H1 (cell line): ENCODE measurements around the gene PHACTR2. TPM values are rescaled to one million over a fixed set of nuclear protein-coding genes. Genes with fewer than 3 reads are reported as not detected.

Source experiments
- CTCF ChIA-PET: fragments of 300-600 bp; sonication (Branson Sonifier 250); formaldehyde crosslinking; loops from one replicate; lab custom pipeline; 2021; ENCODE audit not compliant: partially characterized antibody; lab: Charles Lee
- POLR2A ChIA-PET: fragments of 300-600 bp; sonication (Branson Sonifier 250); formaldehyde crosslinking; loops from one replicate; lab custom pipeline; 2021; ENCODE audit warnings: inconsistent platforms; ENCODE audit not compliant: partially characterized antibody; lab: Charles Lee
- DNase-seq, 2 experiments: peaks; one replicate each; pipeline versions ENCODE4 v3.0.0 to v3.0.0-alpha.2; 2010 to 2022; ENCODE audit warnings: low spot score in 2 of 2, low read depth in 1 of 2, mixed read lengths in 1 of 2
- FAIRE-seq: peaks from 2 replicates; lab custom pipeline; 2011; peaks lifted over from hg19 to GRCh38; lab: Jason Lieb, UNC
- H2AFZ ChIP-seq: 2 replicates; pipeline ENCODE4 v1.8.1; 2012; ENCODE audit warnings: low read length, inconsistent platforms
- H2AK5ac ChIP-seq: 2 replicates; pipeline ENCODE4 v1.6.1; 2013; ENCODE audit warnings: low read depth, low read length
- H2BK120ac ChIP-seq: replicated peaks from 2 replicates; pipeline ENCODE3; 2013; ENCODE audit warnings: low read depth, low read length, inconsistent platforms
- H2BK12ac ChIP-seq: 2 replicates; pipeline ENCODE4 v1.6.1; 2013; ENCODE audit warnings: low read depth, low read length
- H2BK15ac ChIP-seq: 2 replicates; pipeline ENCODE4 v1.6.1; 2013; ENCODE audit warnings: low read length
- H2BK20ac ChIP-seq: 2 replicates; pipeline ENCODE4 v1.6.1; 2013; ENCODE audit warnings: low read length
- H2BK5ac ChIP-seq: 2 replicates; pipeline ENCODE4 v1.6.1; 2013; ENCODE audit warnings: low read depth, low read length
- H3K14ac ChIP-seq: 2 replicates; pipeline ENCODE4 v1.6.1; 2013; ENCODE audit warnings: inconsistent platforms; ENCODE audit not compliant: insufficient read length
- H3K18ac ChIP-seq: 2 replicates; pipeline ENCODE4 v1.6.1; 2013; ENCODE audit warnings: low read length; ENCODE audit errors: extremely low read depth
- H3K23ac ChIP-seq: 2 replicates; pipeline ENCODE4 v1.6.1; 2013; ENCODE audit warnings: inconsistent platforms; ENCODE audit not compliant: insufficient read length
- H3K23me2 ChIP-seq: 2 replicates; pipeline ENCODE4 v1.6.1; 2013; ENCODE audit warnings: low read depth, low read length
- H3K27ac ChIP-seq: 2 replicates; pipeline ENCODE4 v1.6.1; 2011; ENCODE audit warnings: low read depth, low read length, inconsistent platforms
- H3K27me3 ChIP-seq, 4 experiments: replicated peaks in 1 of 4; 1 replicate in 1 of 4; 2 replicates in 3 of 4; pipeline versions ENCODE4 v1.6.1 to v1.8.1; 2011 to 2013; ENCODE audit warnings: low read length in 3 of 4, mild to moderate bottlenecking in 3 of 4, inconsistent platforms in 2 of 4, mixed read lengths in 2 of 4, moderate library complexity in 1 of 4; ENCODE audit not compliant: control insufficient read depth in 3 of 4, insufficient read depth in 3 of 4; ENCODE audit errors: extremely low read depth in 1 of 4
- H3K36me3 ChIP-seq, 4 experiments: 2 replicates each; pipeline versions ENCODE4 v1.6.1 to v1.8.1; 2011 to 2013; ENCODE audit warnings: mild to moderate bottlenecking in 4 of 4, low read length in 3 of 4, moderate library complexity in 2 of 4, control low read depth in 1 of 4, inconsistent platforms in 1 of 4; ENCODE audit not compliant: insufficient read depth in 4 of 4, control insufficient read depth in 2 of 4
- H3K4ac ChIP-seq: replicated peaks from 2 replicates; pipeline ENCODE3; 2013; ENCODE audit warnings: low read length, low read depth, mixed read lengths, inconsistent platforms; ENCODE audit not compliant: insufficient read length
- H3K4me1 ChIP-seq, 4 experiments: replicated peaks in 1 of 4; 1 replicate in 1 of 4; 2 replicates in 3 of 4; pipeline versions ENCODE4 v1.6.1 to v1.8.1; 2011 to 2013; ENCODE audit warnings: low read length in 3 of 4, inconsistent platforms in 2 of 4, mixed read lengths in 1 of 4; ENCODE audit not compliant: insufficient read depth in 4 of 4, control insufficient read depth in 3 of 4
- H3K4me2 ChIP-seq, 2 experiments: 2 replicates each; pipeline versions ENCODE4 v1.6.1 to v1.8.1; 2011 to 2013; ENCODE audit warnings: low read depth in 2 of 2, low read length in 2 of 2, control low read depth in 1 of 2, inconsistent platforms in 1 of 2, mild to moderate bottlenecking in 1 of 2; ENCODE audit not compliant: insufficient read depth in 1 of 2
- H3K4me3 ChIP-seq, 4 experiments: fragments of 200-600, 300-600 bp in 1 of 4; sonication (generic), shearing (Covaris generic), sonication (Bioruptor Twin) in 1 of 4; 2 replicates each; pipeline versions ENCODE4 v1.5.1 to v1.8.1; 2011 to 2016; ENCODE audit warnings: low read length in 4 of 4, low read depth in 3 of 4, control low read depth in 2 of 4, inconsistent platforms in 2 of 4, mild to moderate bottlenecking in 2 of 4, mixed read lengths in 1 of 4, moderate library complexity in 1 of 4; ENCODE audit not compliant: insufficient read depth in 2 of 4; ENCODE audit errors: extremely low read depth in 1 of 4
- H3K56ac ChIP-seq: replicated peaks from 2 replicates; pipeline ENCODE3; 2013; ENCODE audit warnings: low read depth, mild to moderate bottlenecking, mixed read lengths, low read length, inconsistent platforms; ENCODE audit not compliant: insufficient read length
- H3K79me1 ChIP-seq: 2 replicates; pipeline ENCODE4 v1.6.1; 2013; ENCODE audit warnings: low read depth, low read length, control low read depth
- H3K79me2 ChIP-seq, 2 experiments: 2 replicates each; pipeline versions ENCODE4 v1.6.1 to v1.8.1; 2012 to 2013; ENCODE audit warnings: low read length in 2 of 2, mild to moderate bottlenecking in 2 of 2, inconsistent platforms in 1 of 2; ENCODE audit not compliant: insufficient read depth in 2 of 2, control insufficient read depth in 1 of 2
- H3K9ac ChIP-seq, 4 experiments: replicated peaks in 1 of 4; 1 replicate in 1 of 4; 2 replicates in 3 of 4; pipeline versions ENCODE4 v1.6.1 to v1.8.1; 2011 to 2013; ENCODE audit warnings: low read depth in 3 of 4, low read length in 3 of 4, control low read depth in 2 of 4, mild to moderate bottlenecking in 2 of 4, moderate library complexity in 2 of 4, inconsistent platforms in 1 of 4; ENCODE audit errors: extremely low read depth in 1 of 4
- H3K9me3 ChIP-seq, 2 experiments: 2 replicates each; pipeline versions ENCODE4 v1.6.1 to v1.8.1; 2012 to 2013; ENCODE audit warnings: mild to moderate bottlenecking in 2 of 2, moderate library complexity in 2 of 2, control low read depth in 1 of 2, inconsistent platforms in 1 of 2, low read depth in 1 of 2, low read length in 1 of 2, mixed read lengths in 1 of 2; ENCODE audit not compliant: insufficient read depth in 2 of 2
- H4K20me1 ChIP-seq, 2 experiments: replicated peaks in 1 of 2; 2 replicates each; pipeline versions ENCODE3 to v1.8.1; 2011 to 2013; ENCODE audit warnings: inconsistent platforms in 2 of 2, low read length in 2 of 2, mild to moderate bottlenecking in 1 of 2; ENCODE audit not compliant: insufficient read depth in 2 of 2, control insufficient read depth in 1 of 2
- H4K5ac ChIP-seq: 2 replicates; pipeline ENCODE4 v1.6.1; 2013; ENCODE audit warnings: low read length, low read depth, mixed read lengths, inconsistent platforms; ENCODE audit not compliant: insufficient read length
- H4K8ac ChIP-seq: 2 replicates; pipeline ENCODE4 v1.8.0; 2013; ENCODE audit warnings: mild to moderate bottlenecking, moderate library complexity, low read length, inconsistent platforms; ENCODE audit not compliant: insufficient read depth; ENCODE audit errors: extremely low read depth
- H4K91ac ChIP-seq: replicated peaks from 2 replicates; pipeline ENCODE3; 2013; ENCODE audit warnings: low read length, mixed read lengths, inconsistent platforms; ENCODE audit not compliant: insufficient read length
- BCL11A ChIP-seq, 2 experiments: IDR thresholded peaks; one replicate each; pipeline ENCODE4 v1.6.1; 2011; ENCODE audit warnings: low read depth in 2 of 2, low read length in 2 of 2, mild to moderate bottlenecking in 2 of 2
- CBX8 ChIP-seq: fragments of 300-800, 300-1000 bp; sonication (generic); IDR thresholded peaks from 2 replicates; pipeline ENCODE4 v1.7.1; 2016; ENCODE audit warnings: low read depth, low read length, borderline replicate concordance
- E2F6 ChIP-seq: IDR thresholded peaks from 2 replicates; pipeline ENCODE4 v1.6.1; 2012; ENCODE audit warnings: inconsistent platforms
- EP300 ChIP-seq, 2 experiments: IDR thresholded peaks; 1 replicate in 1 of 2; 2 replicates in 1 of 2; pipeline ENCODE4 v1.6.1; 2011 to 2012; ENCODE audit warnings: low read depth in 2 of 2, low read length in 2 of 2, mild to moderate bottlenecking in 2 of 2, borderline replicate concordance in 1 of 2, inconsistent platforms in 1 of 2, moderate library complexity in 1 of 2
- JUN ChIP-seq: IDR thresholded peaks from 2 replicates; pipeline ENCODE4 v1.6.1; 2011; ENCODE audit warnings: low read depth, mild to moderate bottlenecking, improper control_type of control experiment, low read length
- KDM5A ChIP-seq: fragments of 200-600 bp; IDR thresholded peaks from 2 replicates; pipeline ENCODE4 v1.7.1; 2012; ENCODE audit warnings: mild to moderate bottlenecking, low read length, inconsistent platforms, mixed read lengths
- RFX5 ChIP-seq: IDR thresholded peaks from 2 replicates; pipeline ENCODE4 v1.6.1; 2011; ENCODE audit warnings: low read depth, low read length, improper control_type of control experiment, borderline replicate concordance
- SIN3A ChIP-seq, 2 experiments: IDR thresholded peaks in 1 of 2; conservative IDR thresholded peaks in 1 of 2; 2 replicates each; pipeline ENCODE4 v1.6.1; 2011 to 2012; ENCODE audit warnings: low read length in 2 of 2, improper control_type of control experiment in 1 of 2, low read depth in 1 of 2, mild to moderate bottlenecking in 1 of 2
- SP4 ChIP-seq: IDR thresholded peaks from 2 replicates; pipeline ENCODE4 v1.6.1; 2012; ENCODE audit warnings: low read length, inconsistent platforms
- YY1 ChIP-seq: IDR thresholded peaks from 2 replicates; pipeline ENCODE4 v1.6.1; 2011; ENCODE audit warnings: low read depth, mild to moderate bottlenecking, low read length
- WGBS, 2 experiments: shearing (Covaris generic) in 1 of 2; methylation state at CpG; one replicate each; pipeline versions ENCODE4 v1.1.6 to v1.1.7; 2013 to 2015; ENCODE audit warnings: low lambda C conversion rate in 2 of 2, mixed read lengths in 2 of 2, inconsistent platforms in 1 of 2, low coverage in 1 of 2, missing lambda C conversion rate in 1 of 2; ENCODE audit not compliant: insufficient replicate concordance in 2 of 2, insufficient coverage in 1 of 2, insufficient read length in 1 of 2; ENCODE audit errors: extremely low coverage in 1 of 2, missing lambda C conversion rate in 1 of 2; 5-methylcytosine and 5-hydroxymethylcytosine counted together
- polyA plus RNA-seq, 7 experiments: library from polyadenylated mRNA; depleted of rRNA in 3 of 7; stranded (reverse) in 5 of 7; unstranded in 2 of 7; fragments of >200 nt in 5 of 7; fragments of 200-250 nt in 2 of 7; gene quantifications; 1 replicate in 5 of 7; 2 replicates in 1 of 7; 4 replicates in 1 of 7; pipeline versions ENCODE4 v1.2.1 to v1.2.3, GENCODE V29; 2011 to 2013; ENCODE audit warnings: missing spikeins in 2 of 7, mixed read lengths in 2 of 7
- total RNA-seq: library from RNA; stranded (reverse); fragmentation: NEBNext Ultra II Directional; extraction: Animal tissue kit (Norgen Biotek cat#: 25700); gene quantifications from 2 replicates; pipeline ENCODE4 v1.2.1, GENCODE V29; 2021

Gene PHACTR2
- total and polyA plus RNA-seq, 2 of the 8 experiments (the other 6 are each of a cell fraction or from before 2014, with no cell fraction given), result 16.9 to 131 TPM

GRCh38 chr6:143807103-143807772 lies 129.5 kb downstream of the PHACTR2 start:
- DNase-seq (no peak), FAIRE-seq (no peak)
- WGBS, 2 experiments, result 92% methylated on average over 6 of the region's 6 CpGs; no CpG with 5 or more reads in 1 of the 2 experiments
- ChIA-PET POLR2A (no interaction called here), CTCF (interaction anchor here (0.6 to 1.4 kb wide), 2 partner anchors 12 to 34 kb away, joined by 3 read pairs; no protein-coding TSS in a partner anchor)
- H3K9me3 ChIP-seq, result no peaks in the 10 kb centered on the region
- no peak overlapping the region for H3K4me3 ChIP-seq
- no peaks in the 10 kb centered on the region for H3K79me2 ChIP-seq
- H3K9ac ChIP-seq, result no peak overlapping the region
- no peaks in the 10 kb centered on the region for H3K79me1 ChIP-seq
- no peak overlapping the region for H2BK15ac ChIP-seq
- H3K18ac ChIP-seq, result no peak overlapping the region
- no peak overlapping the region for H4K5ac ChIP-seq
- H2AFZ ChIP-seq, result no peak overlapping the region
- H2AK5ac ChIP-seq, result no peak overlapping the region
- H4K20me1 ChIP-seq, result no peaks in the 10 kb centered on the region
- no peak overlapping the region for H3K27ac ChIP-seq
- peaks cover 0 to 29% (median 12%) of the 10 kb centered on the region in 4 experiments; a peak in 6 of 8 replicates for H3K36me3 ChIP-seq
- H3K14ac ChIP-seq, result no peak overlapping the region
- H2BK120ac ChIP-seq, result no peak overlapping the region
- no peak overlapping the region for H3K4me2 ChIP-seq
- no peaks in the 10 kb centered on the region for H3K23me2 ChIP-seq
- no peak overlapping the region for H3K56ac ChIP-seq
- peaks cover 0 to 6% (median 3%) of the 10 kb centered on the region in 4 experiments; a peak in 5 of 7 replicates for H3K4me1 ChIP-seq
- H3K27me3 ChIP-seq, result no peaks in the 10 kb centered on the region
- no peak overlapping the region for H2BK5ac ChIP-seq
- H4K8ac ChIP-seq, result no peak overlapping the region
- no peak overlapping the region for H3K4ac ChIP-seq
- no peak overlapping the region for H3K23ac ChIP-seq
- no peak overlapping the region for H2BK20ac ChIP-seq
- H4K91ac ChIP-seq, result no peak overlapping the region
- H2BK12ac ChIP-seq, result no peak overlapping the region
- TF ChIP-seq CBX8 (no peak), BCL11A (IDR thresholded peaks at IDR 0.05; ENCODE audit: low read depth in 2 of 2, low read length in 2 of 2) (no peak), E2F6 (no peak), SIN3A (conservative IDR thresholded peaks at IDR 0.05 in 1 of 2, IDR thresholded peaks at IDR 0.05 in 1 of 2; ENCODE audit: low read depth in 1 of 2, low read length in 2 of 2) (no peak), KDM5A (no peak), JUN (no peak), YY1 (no peak), EP300 (IDR thresholded peaks at IDR 0.05; ENCODE audit: borderline replicate concordance in 1 of 2, low read depth in 2 of 2, low read length in 2 of 2) (no peak), SP4 (no peak), RFX5 (no peak)
